Sigmoid colon (tissue), 7 donors: ENCODE measurements around the gene TNS1. TPM values are rescaled to one million over a fixed set of nuclear protein-coding genes. Genes with fewer than 3 reads are reported as not detected.
"Not testable (repeated sequence)": the region's sequence is repeated elsewhere in the genome, so short reads cannot be mapped to it uniquely, and the experiment has no call there.

ENCODE experiments used
- DNase-seq: peaks from one replicate; pipeline ENCODE4 v3.0.0-alpha.2; 2019
- H3K27ac ChIP-seq, 4 donors: fragments of 200-600 bp; sonication (generic); one replicate each; pipeline ENCODE4 v1.5.1; 2016 to 2019; ENCODE audit warnings: mild to moderate bottlenecking in 1 of 4
- H3K27me3 ChIP-seq, 3 donors: fragments of 200-600 bp; sonication (generic); one replicate each; pipeline ENCODE4 v1.5.1; 2019; ENCODE audit warnings: mild to moderate bottlenecking in 1 of 3
- H3K36me3 ChIP-seq, 4 donors: fragments of 200-600 bp; sonication (generic); one replicate each; pipeline ENCODE4 v1.5.1; 2016 to 2019
- H3K4me1 ChIP-seq, 4 donors: fragments of 200-600 bp; sonication (generic); one replicate each; pipeline ENCODE4 v1.5.1; 2017 to 2019
- H3K4me3 ChIP-seq, 4 donors: fragments of 200-600 bp; sonication (generic); one replicate each; pipeline ENCODE4 v1.5.1; 2017 to 2019; ENCODE audit warnings: mild to moderate bottlenecking in 2 of 4, moderate library complexity in 1 of 4
- H3K9me3 ChIP-seq, 4 donors: fragments of 200-600 bp in 3 of 4; sonication (generic) in 3 of 4; one replicate each; pipeline versions ENCODE4 v1.5.1 to v1.6.1; 2013 to 2019
- CTCF ChIP-seq, 4 experiments: fragments of 450-650 bp in 3 of 4; fragments of 200-600 bp in 1 of 4; IDR thresholded peaks; one replicate each; pipeline ENCODE4 v1.5.1; 2016 to 2019; ENCODE audit warnings: antibody characterized with exemption in 4 of 4, mild to moderate bottlenecking in 3 of 4, moderate library complexity in 2 of 4
- EP300 ChIP-seq, 4 donors: sonication (generic); formaldehyde crosslinking; IDR thresholded peaks; one replicate each; pipeline ENCODE4 v1.6.1; 2017; ENCODE audit warnings: antibody characterized with exemption in 4 of 4
- POLR2A ChIP-seq, 2 donors: fragments of 450-650 bp; IDR thresholded peaks; one replicate each; pipeline ENCODE4 v1.6.1; 2016; ENCODE audit warnings: antibody characterized with exemption in 2 of 2, mild to moderate bottlenecking in 2 of 2, moderate library complexity in 2 of 2
- POLR2AphosphoS5 ChIP-seq, 4 donors: sonication (generic); formaldehyde crosslinking; IDR thresholded peaks; one replicate each; pipeline ENCODE4 v1.6.1; 2017; ENCODE audit warnings: antibody characterized with exemption in 4 of 4
- WGBS, 2 donors: extraction: QIAGEN DNeasy Blood & Tissue Kit; methylation state at CpG; one replicate each; pipeline ENCODE4 v1.1.7; 2013; 5-methylcytosine and 5-hydroxymethylcytosine counted together
- intact Hi-C: fragments of 100-400 bp; cut with DNase I; formaldehyde crosslinking; loops from one replicate; pipeline ENCODE4 v1.15.1; 2023
- polyA plus RNA-seq, 3 donors: library from polyadenylated mRNA; stranded (reverse); fragments of 200-250 nt; gene quantifications; one replicate each; pipeline ENCODE4 v1.2.3, GENCODE V29; 2013
- total RNA-seq, 4 donors: library from RNA; depleted of rRNA; stranded (reverse); fragments of >200 nt; gene quantifications; one replicate each; pipeline ENCODE4 v1.1.0, GENCODE V29; 2016
- donor health status: healthy with polysubstance abuse.
- donor health status: Bipolar disorder and iron deficiency.
- donor health status: healthy.

Gene TNS1
- total and polyA plus RNA-seq, 7 donors = 3.7 to 1,607 (median 444) TPM

DNA sequence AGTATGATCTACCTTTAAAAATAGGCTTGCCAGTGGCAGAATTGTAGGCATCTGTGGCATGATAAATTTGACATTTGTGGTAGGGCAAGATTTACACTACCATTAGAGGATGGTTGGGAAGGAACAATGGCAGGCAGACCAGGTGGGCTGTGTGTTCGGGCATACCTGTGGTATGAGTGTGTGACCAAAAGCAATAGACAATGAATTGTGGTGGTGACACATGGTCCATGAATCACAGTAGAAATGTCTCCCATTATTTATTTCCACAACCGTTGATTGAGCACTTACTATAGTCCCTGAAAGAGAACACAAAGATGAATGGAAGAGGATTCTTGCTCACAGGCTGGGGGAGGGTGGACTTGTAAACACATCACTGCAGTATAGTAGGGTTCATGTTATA, 36.4 kb upstream of the TNS1 start:
- no peaks in the 10 kb centered on the region for H3K9me3 ChIP-seq
- intact Hi-C loops = no loop called here
- WGBS, 2 donors = 72% methylated on average over 2 of the region's 2 CpGs
- no peak overlapping the region for H3K4me3 ChIP-seq
- TF ChIP-seq POLR2AphosphoS5 (IDR thresholded peaks at IDR 0.05) (no peak), CTCF (IDR thresholded peaks at IDR 0.05) (no peak)
- DNase-seq = no peak
- H3K36me3 ChIP-seq = no peaks in the 10 kb centered on the region
- peaks cover 0 to 6% (median 0%) of the 10 kb centered on the region in 3 donors for H3K27me3 ChIP-seq
- peaks cover 0 to 9% (median 4%) of the 10 kb centered on the region in 4 donors for H3K4me1 ChIP-seq
- H3K27ac ChIP-seq = no peak overlapping the region

GRCh38 chr2:218036371-218036770, 33.6 kb upstream of the TNS1 start:
- Histone ChIP-seq H3K4me1 (peaks cover 0 to 14% (median 10%) of the 10 kb centered on the region in 4 donors), H3K4me3 (no peak overlapping the region), H3K27me3 (peaks cover 0 to 6% (median 0%) of the 10 kb centered on the region in 3 donors), H3K9me3 (no peaks in the 10 kb centered on the region), H3K36me3 (no peaks in the 10 kb centered on the region), H3K27ac (no peak overlapping the region)
- intact Hi-C loops = no loop called here
- 74 to 82% methylated on average over 5 of the region's 5 CpGs for WGBS, 2 donors
- TF ChIP-seq CTCF (IDR thresholded peaks at IDR 0.05) (no peak), POLR2AphosphoS5 (IDR thresholded peaks at IDR 0.05) (no peak), POLR2A (IDR thresholded peaks at IDR 0.05) (no peak), EP300 (IDR thresholded peaks at IDR 0.05) (no peak)
- DNase-seq = no peak

DNA sequence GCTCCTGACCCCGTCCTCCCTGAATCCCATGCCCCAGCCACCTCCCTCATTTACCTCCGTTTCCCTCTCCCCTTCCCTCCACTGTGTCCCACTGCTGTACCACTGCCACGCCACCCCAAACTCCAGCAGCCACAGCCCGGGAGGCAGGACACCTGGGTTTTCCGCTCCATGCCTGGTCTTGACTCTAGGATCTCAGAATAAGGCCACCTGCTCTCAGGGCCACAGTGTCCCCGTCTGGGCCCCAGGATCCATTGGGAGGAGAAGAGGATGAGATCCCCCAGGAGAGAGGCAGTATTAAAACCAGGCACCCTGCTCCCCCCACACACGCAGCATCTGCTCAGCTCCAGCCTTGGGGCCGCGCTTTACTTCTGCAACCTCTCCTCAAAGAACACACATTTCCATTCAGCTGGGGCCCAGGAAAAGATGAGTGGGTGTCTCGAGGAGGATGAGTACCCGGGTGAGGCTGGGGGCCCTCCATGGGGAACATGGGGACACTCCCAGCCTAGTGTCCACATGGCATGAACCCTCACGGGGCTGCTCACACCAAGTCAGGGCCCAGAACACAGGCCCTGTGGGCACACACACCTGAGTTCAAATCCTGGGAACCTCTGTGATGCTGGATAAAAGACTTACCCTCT, 32.8 kb upstream of the TNS1 start:
- 86 to 88% methylated on average over 12 of the region's 12 CpGs for WGBS, 2 donors
- intact Hi-C loops = loop anchor here (2.0 kb wide), 2 partner anchors 25 to 249 kb away; no protein-coding TSS in a partner anchor
- no peaks in the 10 kb centered on the region for H3K9me3 ChIP-seq
- no peaks in the 10 kb centered on the region for H3K36me3 ChIP-seq
- no peak for DNase-seq
- TF ChIP-seq POLR2A (IDR thresholded peaks at IDR 0.05) (no peak), EP300 (IDR thresholded peaks at IDR 0.05) (no peak), CTCF (IDR thresholded peaks at IDR 0.05) (no peak), POLR2AphosphoS5 (IDR thresholded peaks at IDR 0.05) (no peak)
- peaks cover 0 to 6% (median 0%) of the 10 kb centered on the region in 3 donors for H3K27me3 ChIP-seq
- H3K4me1 ChIP-seq = peaks cover 0 to 14% (median 10%) of the 10 kb centered on the region in 4 donors
- H3K27ac ChIP-seq = no peak overlapping the region
- H3K4me3 ChIP-seq = no peak overlapping the region

DNA sequence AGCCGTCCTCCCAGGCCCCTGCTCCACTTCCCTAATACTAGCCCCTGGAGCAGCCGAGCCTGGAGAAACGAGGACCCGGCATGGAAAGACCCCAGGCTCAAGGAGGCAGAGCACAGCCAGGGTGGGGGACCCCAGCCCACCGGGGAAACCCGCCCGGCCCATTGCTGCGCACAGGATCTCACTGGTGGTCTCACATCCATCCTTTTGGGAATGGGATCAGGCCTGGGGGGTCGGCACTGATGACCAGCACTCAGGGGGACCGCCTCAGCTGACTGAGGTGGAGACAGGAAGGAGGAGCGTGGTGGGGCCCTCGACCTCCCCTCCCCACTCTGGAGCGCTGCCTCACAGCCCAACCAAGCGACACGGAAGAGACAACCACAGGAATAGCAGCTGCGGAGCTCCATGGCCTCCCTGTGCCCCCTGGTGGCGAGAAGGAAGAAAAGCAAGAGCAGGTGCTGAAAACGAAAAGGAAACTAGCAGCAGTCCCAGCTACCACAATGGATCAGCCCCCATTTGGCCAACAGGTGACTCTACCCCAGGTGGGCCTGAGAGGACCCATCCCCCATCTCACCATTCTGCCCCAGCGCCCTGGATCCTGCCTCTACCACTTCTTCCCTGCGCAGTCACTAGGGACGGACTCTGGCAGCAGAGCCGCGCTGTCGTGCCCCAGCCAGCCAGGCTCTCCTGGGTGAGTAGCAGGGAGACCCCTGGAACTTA, 31.9 kb upstream of the TNS1 start:
- H3K36me3 ChIP-seq, H3K9me3 ChIP-seq, H3K27ac ChIP-seq, H3K27me3 ChIP-seq: not testable (repeated sequence)
- WGBS, 2 donors = 25% methylated on average over 23 to 24 of the region's 24 CpGs
- Histone ChIP-seq H3K4me3 (peak overlapping the region in 2 of 4 donors; percentile 9 to 12), H3K4me1 (peaks cover 0 to 14% (median 10%) of the 10 kb centered on the region in 4 donors)
- peak; percentile 54 to 69 (median 64) for TF ChIP-seq CTCF (IDR thresholded peaks at IDR 0.05)
- peak; percentile 85 for DNase-seq
- intact Hi-C loops = loop anchor here (2.0 kb wide), 2 partner anchors 24 to 248 kb away; no protein-coding TSS in a partner anchor
